Stimulated activated CD4-positive, alpha-beta T cell treated with anti-CD3 and anti-CD28 coated beads, Interleukin-15, amount 100 ng/mL, for 24 hours (primary cell): ENCODE data around the gene HDHD5.

Source experiments
- DNase-seq: peaks from one replicate; pipeline ENCODE4 v3.0.0-alpha.2; 2020

The HDHD5 gene

GRCh38 chr22:17119481-17120202 is 39.4 kb downstream of the HDHD5 start:
- DNase-seq: peak; percentile 44

GRCh38 chr22:17118342-17118741 is 40.7 kb downstream of the HDHD5 start:
- DNase-seq: no peak

GRCh38 chr22:17117890-17118289 is 41.2 kb downstream of the HDHD5 start:
- peak; percentile 29 for DNase-seq

GRCh38 chr22:17117400-17117799 is 41.7 kb downstream of the HDHD5 start:
- no peak for DNase-seq

- DNase-seq: no peak
Measured at GRCh38 chr22:17116572-17117330, 42.3 kb downstream of the HDHD5 start.

- no peak for DNase-seq
Measured at GRCh38 chr22:17115945-17116565, 43.0 kb downstream of the HDHD5 start.

- no peak for DNase-seq
Measured at GRCh38 chr22:17115236-17115635, 43.8 kb downstream of the HDHD5 start.

GRCh38 chr22:17114898-17115235 is 44.2 kb downstream of the HDHD5 start:
- DNase-seq: no peak

- no peak for DNase-seq
Measured at GRCh38 chr22:17114173-17114897, 44.7 kb downstream of the HDHD5 start.

GRCh38 chr22:17113600-17113999 is 45.5 kb downstream of the HDHD5 start:
- DNase-seq: no peak

GRCh38 chr22:17112491-17113042 is 46.5 kb downstream of the HDHD5 start:
- DNase-seq: no peak

GRCh38 chr22:17110791-17111550 is 48.1 kb downstream of the HDHD5 start:
- no peak for DNase-seq

- DNase-seq: no peak
Measured at GRCh38 chr22:17109976-17110375, 49.1 kb downstream of the HDHD5 start.

GRCh38 chr22:17109113-17109865 is 49.8 kb downstream of the HDHD5 start:
- DNase-seq: no peak

GRCh38 chr22:17108256-17109112 is 50.6 kb downstream of the HDHD5 start:
- DNase-seq: no peak

GRCh38 chr22:17107547-17107810 is 51.6 kb downstream of the HDHD5 start:
- no peak for DNase-seq

- DNase-seq: peak; percentile 38
Measured at GRCh38 chr22:17106785-17107546, 52.1 kb downstream of the HDHD5 start.

- DNase-seq: no peak
Measured at GRCh38 chr22:17106161-17106784, 52.8 kb downstream of the HDHD5 start.
